Stimulated activated CD4-positive, alpha-beta T cell treated with anti-CD3 and anti-CD28 coated beads, Interleukin-12 subunit alpha, Interleukin-12 subunit beta, amount 100 ng/mL, for 48 hours (primary cell): ENCODE results near the gene EFCC1.
"Not testable (repeated sequence)": the region's sequence is repeated elsewhere in the genome, so short reads cannot be mapped to it uniquely, and the experiment has no call there.

Experiments used
- DNase-seq, 3 donors: peaks; one replicate each; pipeline ENCODE4 v3.0.0-alpha.2; 2020; ENCODE audit warnings: low read depth in 2 of 3, low spot score in 1 of 3

EFCC1 gene

DNA sequence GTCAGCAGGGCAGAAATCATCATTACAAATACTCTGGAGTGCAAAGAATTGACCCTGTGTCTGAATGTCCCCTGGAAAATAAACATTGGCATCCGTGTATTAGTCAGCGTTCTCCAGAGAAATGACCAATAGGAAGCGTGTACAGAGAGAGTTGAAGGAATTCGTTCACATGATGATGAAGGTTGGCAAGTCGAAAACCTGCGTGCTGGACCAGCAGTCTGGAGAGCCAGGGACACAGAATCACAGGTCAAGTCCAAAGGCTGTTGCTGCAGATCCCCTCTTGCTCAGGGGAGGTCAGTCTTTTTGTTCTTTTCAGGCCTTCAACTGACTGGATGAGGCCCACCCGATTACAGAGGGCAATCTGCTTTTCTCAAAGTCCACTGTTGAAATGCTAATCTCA, 76.1 kb downstream of the EFCC1 start:
- no peak for DNase-seq

GRCh38 chr3:129078510-129078909, 77.4 kb downstream of the EFCC1 start:
- no peak for DNase-seq

- DNase-seq: no peak
Measured at GRCh38 chr3:129081503-129081902, 80.4 kb downstream of the EFCC1 start.

DNA sequence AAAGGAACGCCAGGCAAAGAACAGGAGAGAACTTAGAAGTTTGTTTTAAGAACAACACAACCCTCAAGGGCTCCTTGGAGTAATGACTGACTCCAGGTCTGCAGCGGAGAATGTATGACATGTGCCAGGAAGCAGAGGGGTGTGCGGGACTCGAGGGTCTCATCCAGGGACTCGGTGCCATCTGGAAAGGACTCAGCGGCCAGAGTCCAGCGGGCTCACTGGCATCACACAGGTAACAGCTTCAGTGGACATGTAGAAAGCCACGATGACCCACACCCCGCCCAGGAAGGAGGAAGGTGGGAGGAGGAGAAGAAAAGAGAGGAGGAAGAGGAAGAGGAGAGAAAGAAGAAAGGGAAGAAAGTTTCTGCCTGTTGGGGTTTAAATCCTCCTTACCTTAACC, 80.9 kb downstream of the EFCC1 start:
- DNase-seq: no peak

GRCh38 chr3:129084501-129084900, 83.4 kb downstream of the EFCC1 start:
- DNase-seq: no peak

DNA sequence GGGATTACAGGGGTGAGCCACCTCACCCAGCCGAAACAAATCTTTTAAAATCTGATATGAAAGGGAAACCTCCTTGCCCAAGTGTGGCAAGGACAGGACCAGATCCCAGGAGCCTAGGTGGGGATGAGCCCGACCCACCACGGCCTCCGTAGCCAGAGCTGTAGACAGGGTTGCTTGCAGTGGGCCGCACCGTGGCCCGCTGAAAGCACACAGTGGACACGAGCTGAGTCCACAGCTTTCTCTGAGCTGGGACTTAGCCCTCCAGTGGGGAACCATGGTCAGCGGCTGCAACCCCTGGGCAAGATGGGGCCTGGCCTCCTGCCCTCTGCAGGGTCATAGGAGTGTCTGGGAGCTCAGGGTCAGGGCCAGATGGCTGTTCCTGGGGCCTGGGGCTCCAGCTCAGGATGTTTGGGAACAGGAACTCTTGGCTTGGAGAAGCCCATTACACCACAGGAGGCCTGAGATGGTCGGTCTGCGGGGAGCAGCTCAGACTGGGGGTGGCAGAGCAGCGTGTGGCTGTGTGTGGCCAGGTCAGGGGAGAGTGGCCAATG, 84.1 kb downstream of the EFCC1 start:
- no peak for DNase-seq

DNA sequence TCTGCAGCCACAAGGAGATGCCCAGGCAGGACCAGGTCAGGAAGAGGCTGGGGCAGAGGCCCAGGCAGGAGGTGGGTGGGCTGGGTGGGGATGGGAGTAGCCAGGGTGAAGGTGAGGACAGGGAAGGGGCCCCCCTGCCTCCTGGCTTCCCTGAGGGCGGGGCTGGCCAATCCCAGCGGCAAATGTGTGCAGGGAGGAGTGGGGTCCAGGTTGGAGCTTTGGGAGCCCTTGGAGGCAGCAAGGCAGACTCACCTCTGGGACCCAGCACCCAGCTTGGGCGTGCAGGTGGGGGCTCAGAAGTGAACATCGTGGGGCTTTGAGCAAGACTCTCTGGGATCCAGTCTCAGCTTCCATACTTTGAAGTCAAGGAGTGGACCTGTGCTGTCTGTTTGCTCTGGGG, 84.7 kb downstream of the EFCC1 start:
- no peak for DNase-seq

GRCh38 chr3:129087138-129087702, 86.1 kb downstream of the EFCC1 start:
- DNase-seq: no peak

- DNase-seq: not testable (repeated sequence)
Measured at GRCh38 chr3:129087904-129088303, 86.8 kb downstream of the EFCC1 start.

DNA sequence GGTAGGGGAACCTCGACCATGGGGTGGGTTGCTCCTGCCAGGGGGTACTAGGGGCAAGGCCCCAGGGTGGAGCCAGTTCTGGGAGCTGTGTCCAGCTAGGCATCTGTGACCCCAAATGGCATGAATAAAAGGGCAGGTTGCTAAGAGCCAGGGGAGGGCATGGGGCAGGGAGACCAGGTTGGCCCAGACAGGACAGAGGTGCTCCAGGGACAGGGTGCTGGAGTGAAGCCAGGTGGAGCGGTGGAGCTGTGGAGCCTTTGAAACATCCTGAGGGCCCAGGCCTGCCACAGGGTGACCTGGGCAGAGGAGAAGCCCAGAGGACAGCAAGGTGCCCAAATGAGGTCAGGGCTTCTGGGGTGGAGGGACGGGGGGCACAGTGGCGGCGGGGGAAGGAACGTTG, 87.2 kb downstream of the EFCC1 start:
- DNase-seq: not testable (repeated sequence)
